IMR-90 (cell line): Measurements from ENCODE around the gene TMEM81.

Experiments used
- BHLHE40 ChIP-seq: fragments of 150-350 bp; IDR thresholded peaks from 2 replicates; pipeline ENCODE4 v1.6.1; 2016; ENCODE audit warnings: mild to moderate bottlenecking, low read depth, low read length
- CEBPB ChIP-seq: IDR thresholded peaks from 2 replicates; pipeline ENCODE4 v1.6.1; 2012; ENCODE audit warnings: low read depth, low read length, improper control_type of control experiment
- FOS ChIP-seq: fragments of 150-350 bp; IDR thresholded peaks from 2 replicates; pipeline ENCODE4 v1.6.1; 2016; ENCODE audit warnings: low read depth, low read length
- MAFK ChIP-seq: IDR thresholded peaks from 2 replicates; pipeline ENCODE4 v1.6.1; 2012; ENCODE audit warnings: low read depth, low read length, improper control_type of control experiment
- MAZ ChIP-seq: IDR thresholded peaks from 2 replicates; pipeline ENCODE4 v1.6.1; 2012; ENCODE audit warnings: low read depth, mild to moderate bottlenecking, low read length, improper control_type of control experiment, moderate library complexity, borderline replicate concordance
- POLR2A ChIP-seq: IDR thresholded peaks from 2 replicates; pipeline ENCODE4 v1.6.1; 2012; ENCODE audit warnings: mild to moderate bottlenecking, low read depth, low read length
- RCOR1 ChIP-seq: IDR thresholded peaks from 2 replicates; pipeline ENCODE4 v1.6.1; 2012; ENCODE audit warnings: mild to moderate bottlenecking, low read length, improper control_type of control experiment; ENCODE audit not compliant: insufficient replicate concordance
- RFX5 ChIP-seq: IDR thresholded peaks from 2 replicates; pipeline ENCODE4 v1.8.0; 2012; ENCODE audit warnings: low read depth, mild to moderate bottlenecking, low read length, moderate library complexity
- SMC3 ChIP-seq: fragments of 150-350 bp; IDR thresholded peaks from 2 replicates; pipeline ENCODE4 v1.6.1; 2016; ENCODE audit warnings: low read depth, mild to moderate bottlenecking, antibody characterized with exemption, low read length, moderate library complexity
- TF ChIP-seq, protein P1 (sequence below): conservative IDR thresholded peaks from 2 replicates; pipeline ENCODE4 v1.5.1; 2012; ENCODE audit warnings: mild to moderate bottlenecking, low read depth, low read length, improper control_type of control experiment
- TF ChIP-seq, protein P2 (sequence below): fragments of 150-350 bp; IDR thresholded peaks from 2 replicates; pipeline ENCODE4 v1.6.1; 2017; ENCODE audit warnings: mild to moderate bottlenecking, antibody characterized with exemption, low read length, low read depth
- TF ChIP-seq, protein P3 (sequence below): fragments of 150-350 bp; IDR thresholded peaks from 2 replicates; pipeline ENCODE4 v1.6.1; 2016; ENCODE audit warnings: low read depth, mild to moderate bottlenecking, low read length, moderate library complexity, borderline replicate concordance

DNA sequence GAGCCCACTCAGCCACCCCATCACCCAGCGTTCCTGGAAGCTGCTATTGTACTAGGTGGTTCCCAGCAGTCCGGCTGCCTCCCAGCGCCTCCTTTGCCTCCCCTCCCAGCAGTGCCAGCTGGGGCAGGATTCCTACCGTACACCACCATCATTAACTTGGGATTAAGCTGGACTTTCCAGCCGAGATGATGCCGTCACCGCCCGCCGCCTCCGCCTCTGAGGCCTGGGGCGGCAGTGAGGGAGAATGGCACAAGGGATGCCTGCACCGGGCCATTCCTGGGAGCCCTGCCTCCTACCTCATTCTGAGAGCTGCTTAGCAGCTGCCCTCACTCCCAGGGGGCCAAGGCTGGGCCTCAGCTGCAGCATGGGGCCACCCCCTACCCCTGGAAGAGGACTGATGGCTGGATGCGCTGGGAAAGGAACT, 28.1 kb downstream of the TMEM81 start:
- TF ChIP-seq, protein P1, sequence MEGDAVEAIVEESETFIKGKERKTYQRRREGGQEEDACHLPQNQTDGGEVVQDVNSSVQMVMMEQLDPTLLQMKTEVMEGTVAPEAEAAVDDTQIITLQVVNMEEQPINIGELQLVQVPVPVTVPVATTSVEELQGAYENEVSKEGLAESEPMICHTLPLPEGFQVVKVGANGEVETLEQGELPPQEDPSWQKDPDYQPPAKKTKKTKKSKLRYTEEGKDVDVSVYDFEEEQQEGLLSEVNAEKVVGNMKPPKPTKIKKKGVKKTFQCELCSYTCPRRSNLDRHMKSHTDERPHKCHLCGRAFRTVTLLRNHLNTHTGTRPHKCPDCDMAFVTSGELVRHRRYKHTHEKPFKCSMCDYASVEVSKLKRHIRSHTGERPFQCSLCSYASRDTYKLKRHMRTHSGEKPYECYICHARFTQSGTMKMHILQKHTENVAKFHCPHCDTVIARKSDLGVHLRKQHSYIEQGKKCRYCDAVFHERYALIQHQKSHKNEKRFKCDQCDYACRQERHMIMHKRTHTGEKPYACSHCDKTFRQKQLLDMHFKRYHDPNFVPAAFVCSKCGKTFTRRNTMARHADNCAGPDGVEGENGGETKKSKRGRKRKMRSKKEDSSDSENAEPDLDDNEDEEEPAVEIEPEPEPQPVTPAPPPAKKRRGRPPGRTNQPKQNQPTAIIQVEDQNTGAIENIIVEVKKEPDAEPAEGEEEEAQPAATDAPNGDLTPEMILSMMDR: no peak
- no peak for TF ChIP-seq POLR2A
- no peak for TF ChIP-seq RCOR1
- no peak for TF ChIP-seq MAZ
- TF ChIP-seq MAFK: no peak
- TF ChIP-seq, protein P2, sequence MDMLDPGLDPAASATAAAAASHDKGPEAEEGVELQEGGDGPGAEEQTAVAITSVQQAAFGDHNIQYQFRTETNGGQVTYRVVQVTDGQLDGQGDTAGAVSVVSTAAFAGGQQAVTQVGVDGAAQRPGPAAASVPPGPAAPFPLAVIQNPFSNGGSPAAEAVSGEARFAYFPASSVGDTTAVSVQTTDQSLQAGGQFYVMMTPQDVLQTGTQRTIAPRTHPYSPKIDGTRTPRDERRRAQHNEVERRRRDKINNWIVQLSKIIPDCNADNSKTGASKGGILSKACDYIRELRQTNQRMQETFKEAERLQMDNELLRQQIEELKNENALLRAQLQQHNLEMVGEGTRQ: no peak
- no peak for TF ChIP-seq RFX5
- no peak for TF ChIP-seq SMC3
- TF ChIP-seq FOS: no peak
- no peak for TF ChIP-seq CEBPB
- TF ChIP-seq, protein P3, sequence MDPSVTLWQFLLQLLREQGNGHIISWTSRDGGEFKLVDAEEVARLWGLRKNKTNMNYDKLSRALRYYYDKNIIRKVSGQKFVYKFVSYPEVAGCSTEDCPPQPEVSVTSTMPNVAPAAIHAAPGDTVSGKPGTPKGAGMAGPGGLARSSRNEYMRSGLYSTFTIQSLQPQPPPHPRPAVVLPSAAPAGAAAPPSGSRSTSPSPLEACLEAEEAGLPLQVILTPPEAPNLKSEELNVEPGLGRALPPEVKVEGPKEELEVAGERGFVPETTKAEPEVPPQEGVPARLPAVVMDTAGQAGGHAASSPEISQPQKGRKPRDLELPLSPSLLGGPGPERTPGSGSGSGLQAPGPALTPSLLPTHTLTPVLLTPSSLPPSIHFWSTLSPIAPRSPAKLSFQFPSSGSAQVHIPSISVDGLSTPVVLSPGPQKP: no peak
- TF ChIP-seq BHLHE40: no peak
